ENCODE data around the gene CSNK2A3.
"Not testable (repeated sequence)": the region's sequence is repeated elsewhere in the genome, so short reads cannot be mapped to it uniquely, and the experiment has no call there.

DNA sequence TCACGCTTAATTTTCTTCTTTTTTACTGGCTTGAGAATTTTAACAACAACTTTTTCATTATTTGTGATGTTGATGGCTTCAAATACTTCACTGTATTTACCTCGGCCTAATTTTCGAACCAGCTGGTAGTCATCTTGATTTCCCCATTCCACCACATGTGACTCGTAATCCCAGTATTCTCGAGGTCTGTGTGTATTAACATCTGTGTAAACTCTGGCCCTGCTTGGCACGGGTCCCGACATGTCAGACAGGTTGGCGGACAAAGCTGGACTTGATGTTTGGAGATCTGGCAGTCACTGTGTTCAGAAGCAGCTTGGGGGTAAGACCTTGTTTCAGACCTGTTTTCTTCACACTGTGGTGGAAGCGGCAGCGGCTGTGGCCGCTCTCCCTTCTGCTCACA, at the start of gene CSNK2A3:
- TF ChIP-seq CTCF, POLR2A (IDR thresholded peaks at IDR 0.05): not testable (repeated sequence)

All from tibial nerve (tissue), 3 donors.